HG02970 (cell line): Measurements from ENCODE around the gene ERMP1.

Experiments used
- ATAC-seq: cut with Tn5 transposase; IDR thresholded peaks from one replicate; pipeline ENCODE4 v1.9.1; 2021; ENCODE audit warnings: mild to moderate bottlenecking, moderate library complexity, moderate number of reproducible peaks; ENCODE audit not compliant: unreplicated experiment, low FRiP score

The ERMP1 gene

DNA sequence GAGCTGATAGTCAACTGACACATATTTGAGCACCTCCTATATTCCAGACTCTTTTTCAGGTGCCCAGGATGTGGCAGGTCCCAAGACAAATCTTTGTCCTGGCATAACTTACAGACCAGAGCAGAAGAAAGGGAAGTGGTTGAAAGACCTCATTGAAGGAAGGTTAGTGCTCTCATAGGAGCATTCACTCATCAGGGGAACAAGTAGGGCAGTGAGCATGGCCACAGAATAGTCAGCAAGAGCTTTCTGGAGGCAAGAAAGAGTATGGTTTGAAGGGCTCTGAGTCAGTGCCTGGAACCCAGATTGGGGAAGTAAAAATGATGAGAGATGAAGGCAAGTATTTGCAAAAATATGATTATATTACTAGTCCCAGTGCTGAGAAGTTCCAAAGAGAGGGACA lies 25.0 kb upstream of the ERMP1 start:
- no peak for ATAC-seq

DNA sequence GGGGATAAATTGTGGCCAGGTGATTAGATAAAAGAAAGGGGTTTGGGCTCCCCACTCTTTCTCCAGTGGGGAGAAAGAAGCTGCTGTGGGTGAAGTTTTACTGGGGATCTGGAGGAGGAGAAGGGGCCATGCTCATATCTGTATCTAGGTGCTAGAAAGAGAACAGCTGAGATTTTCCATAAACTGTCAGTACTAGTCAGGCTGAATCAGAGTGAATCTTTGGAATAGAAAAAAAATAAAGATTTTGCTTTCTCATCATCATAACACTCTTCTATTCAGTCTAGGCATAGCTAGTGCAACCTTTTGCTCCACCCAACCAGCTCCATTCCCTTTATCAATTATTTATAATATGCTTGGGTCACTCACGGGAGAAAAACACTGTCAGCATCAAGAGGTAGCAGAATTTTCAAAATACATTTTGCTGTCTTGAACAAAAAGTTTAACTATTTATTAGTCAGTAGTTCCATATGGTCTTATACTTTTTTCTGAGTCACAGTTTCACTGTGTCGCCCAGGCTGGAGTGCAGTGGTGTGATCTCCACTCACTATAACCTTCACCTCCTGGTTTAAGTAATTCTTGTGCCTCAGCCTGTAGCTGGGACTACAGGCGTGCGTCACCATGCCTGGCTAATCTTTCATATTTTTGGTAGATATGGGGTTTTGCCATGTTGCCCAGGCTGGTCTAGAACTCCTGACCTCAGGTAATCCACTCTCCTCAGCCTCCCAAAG lies 21.3 kb upstream of the ERMP1 start:
- ATAC-seq = no peak

DNA sequence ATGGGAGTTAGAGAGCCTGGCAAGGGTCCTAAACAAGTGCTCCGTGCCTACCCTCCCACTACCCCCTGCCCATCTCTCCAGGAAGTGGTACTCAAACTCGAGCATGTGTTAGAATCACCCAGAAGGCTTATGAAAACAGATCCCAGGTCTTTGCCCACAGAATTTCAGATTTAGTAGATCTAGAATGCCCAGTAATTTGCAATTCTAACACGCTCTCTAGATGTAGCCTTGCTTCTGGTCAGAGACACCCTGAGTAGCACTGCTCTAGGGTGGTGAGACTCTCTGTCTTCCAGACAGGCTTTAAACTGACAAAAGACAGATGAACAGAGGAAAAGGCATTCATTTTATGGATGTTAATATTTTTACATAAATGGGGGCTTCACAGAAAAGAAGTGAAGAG lies 20.7 kb upstream of the ERMP1 start:
- ATAC-seq = no peak

DNA sequence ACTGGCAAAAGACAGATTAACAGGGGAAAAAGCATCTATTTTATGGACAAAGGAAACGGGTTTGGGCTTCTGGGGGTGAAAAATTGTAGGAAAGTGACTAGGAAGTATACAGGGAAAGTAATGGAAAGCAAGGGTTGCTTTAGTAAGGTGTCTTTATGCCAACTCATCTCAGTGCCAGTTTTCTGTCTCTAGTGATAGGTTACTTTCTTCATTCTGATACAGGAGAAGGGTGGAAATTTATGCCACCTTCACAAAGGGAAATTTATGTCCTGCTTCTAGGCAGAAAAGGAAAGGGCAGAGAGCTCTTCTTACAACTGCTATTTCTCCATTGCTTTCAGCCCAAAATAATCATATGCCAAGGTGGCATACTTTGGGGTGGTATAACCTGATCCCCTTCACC lies 20.1 kb upstream of the ERMP1 start:
- ATAC-seq = no peak

DNA sequence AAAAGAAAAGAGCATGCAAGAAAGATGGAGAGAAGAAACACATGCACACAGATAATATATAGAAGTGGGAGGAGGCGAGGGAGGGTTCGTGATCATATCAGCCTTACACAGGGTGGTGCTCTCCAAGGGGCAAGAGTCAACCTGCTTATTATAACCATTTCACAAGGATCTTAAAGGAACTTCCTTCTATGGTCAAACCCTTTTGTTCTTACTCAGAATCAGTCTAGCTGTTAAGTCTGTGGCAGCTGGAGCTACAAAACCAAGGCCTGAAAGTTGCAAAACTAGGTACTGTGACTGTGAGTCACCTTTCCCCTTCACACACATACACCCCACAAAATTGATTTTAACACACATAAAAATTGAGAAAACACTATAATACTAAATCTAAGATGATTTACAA lies 18.5 kb upstream of the ERMP1 start:
- ATAC-seq = peak; percentile 70

DNA sequence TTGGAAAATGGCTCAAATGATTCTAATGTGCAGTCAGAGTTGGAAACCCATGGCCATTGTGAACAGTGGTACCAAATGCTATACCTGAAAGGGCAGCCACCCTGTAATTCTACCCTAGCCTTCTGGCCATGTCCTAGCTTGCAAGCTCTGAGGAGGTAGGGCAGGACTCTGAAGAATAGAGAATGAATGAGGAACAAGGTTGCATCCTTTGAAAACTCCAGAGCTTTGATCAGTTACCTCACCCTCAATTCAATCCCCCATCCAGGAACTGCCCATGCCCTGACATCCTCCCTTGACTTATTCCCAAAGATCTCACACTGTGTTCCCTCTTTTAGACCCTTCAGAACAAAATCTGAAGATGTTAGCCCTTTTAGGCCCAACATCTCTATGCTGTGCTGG lies 17.8 kb upstream of the ERMP1 start:
- no peak for ATAC-seq

DNA sequence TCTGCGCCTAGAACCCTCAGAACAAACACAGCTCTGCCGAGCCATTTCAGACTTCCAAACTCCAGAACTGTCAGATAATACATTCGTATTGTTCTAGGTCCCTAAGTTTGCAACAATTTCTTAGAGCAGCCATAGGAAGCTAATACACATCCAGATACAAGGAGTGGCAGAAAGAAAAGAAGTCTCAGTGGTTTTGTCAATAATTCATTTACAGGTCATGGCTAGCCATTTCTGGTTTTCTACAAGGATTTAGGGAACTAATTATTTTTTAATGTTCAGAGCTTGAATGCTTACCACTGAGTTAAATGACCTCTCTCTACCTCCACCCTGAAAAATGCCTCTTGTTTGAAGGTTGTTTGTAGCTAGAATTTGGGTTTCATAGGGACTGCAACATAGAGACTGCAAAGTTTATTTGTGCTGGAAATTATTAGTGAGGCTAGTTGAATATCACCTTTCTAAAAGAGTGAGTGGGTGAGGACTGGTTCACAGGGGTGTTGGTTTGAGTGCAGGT lies 15.5 kb upstream of the ERMP1 start:
- no peak for ATAC-seq

DNA sequence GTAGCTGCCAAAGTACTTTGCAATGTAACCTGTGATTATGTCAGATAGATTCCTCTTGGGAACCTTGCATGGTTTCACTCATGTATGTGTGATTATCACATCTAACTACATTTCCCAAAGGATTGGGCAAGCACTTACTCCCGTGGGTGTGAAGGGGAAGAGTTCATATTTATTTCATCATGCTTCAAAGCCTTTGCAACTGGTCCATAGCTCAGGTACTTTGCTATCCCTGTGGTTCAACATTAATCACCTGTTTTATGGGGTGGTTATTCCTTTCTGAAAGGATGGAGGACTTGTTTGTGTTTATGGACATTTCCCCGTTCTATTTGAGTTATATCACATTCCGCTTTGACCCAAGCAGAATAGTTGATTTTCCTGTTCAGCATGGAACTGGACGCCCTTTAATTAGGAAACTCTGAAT lies 13.6 kb upstream of the ERMP1 start:
- no peak for ATAC-seq

DNA sequence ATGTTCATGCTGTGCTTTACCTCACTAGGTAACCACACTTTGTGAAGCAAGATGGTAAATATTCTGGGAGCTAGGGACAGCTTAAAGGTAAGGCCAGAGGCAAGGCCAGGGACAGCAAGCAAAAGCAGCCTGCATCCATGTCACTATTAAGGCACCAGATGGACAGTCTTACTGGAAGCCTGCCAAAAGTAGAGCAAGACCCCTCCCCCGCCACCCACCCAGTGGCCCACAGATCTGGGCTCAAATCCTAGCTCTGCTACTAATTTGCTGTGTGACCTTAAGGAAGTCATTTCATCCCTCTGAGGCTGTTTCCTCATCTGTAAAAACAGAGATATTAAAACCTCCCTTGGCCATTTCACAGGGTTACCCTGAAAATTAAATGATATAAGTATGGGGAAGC lies 13.2 kb upstream of the ERMP1 start:
- no peak for ATAC-seq

DNA sequence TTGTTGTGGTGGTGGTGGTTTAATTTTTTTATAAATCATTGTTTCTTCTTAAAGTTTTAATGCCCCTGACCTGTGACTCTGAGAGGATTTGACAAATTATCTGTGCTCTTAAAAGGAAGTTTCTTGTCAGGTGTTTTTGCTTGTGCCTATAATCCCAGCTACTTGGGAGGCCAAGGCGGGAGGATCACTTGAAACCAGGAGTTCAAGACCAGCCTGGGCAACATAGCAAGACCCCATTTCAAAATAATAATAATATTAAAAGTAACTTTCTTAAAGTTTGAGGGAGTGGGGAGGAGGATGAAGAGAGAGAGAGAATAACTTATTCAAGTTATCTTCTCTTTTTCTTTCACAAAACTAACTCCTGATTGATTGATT lies 12.2 kb upstream of the ERMP1 start:
- ATAC-seq = no peak

DNA sequence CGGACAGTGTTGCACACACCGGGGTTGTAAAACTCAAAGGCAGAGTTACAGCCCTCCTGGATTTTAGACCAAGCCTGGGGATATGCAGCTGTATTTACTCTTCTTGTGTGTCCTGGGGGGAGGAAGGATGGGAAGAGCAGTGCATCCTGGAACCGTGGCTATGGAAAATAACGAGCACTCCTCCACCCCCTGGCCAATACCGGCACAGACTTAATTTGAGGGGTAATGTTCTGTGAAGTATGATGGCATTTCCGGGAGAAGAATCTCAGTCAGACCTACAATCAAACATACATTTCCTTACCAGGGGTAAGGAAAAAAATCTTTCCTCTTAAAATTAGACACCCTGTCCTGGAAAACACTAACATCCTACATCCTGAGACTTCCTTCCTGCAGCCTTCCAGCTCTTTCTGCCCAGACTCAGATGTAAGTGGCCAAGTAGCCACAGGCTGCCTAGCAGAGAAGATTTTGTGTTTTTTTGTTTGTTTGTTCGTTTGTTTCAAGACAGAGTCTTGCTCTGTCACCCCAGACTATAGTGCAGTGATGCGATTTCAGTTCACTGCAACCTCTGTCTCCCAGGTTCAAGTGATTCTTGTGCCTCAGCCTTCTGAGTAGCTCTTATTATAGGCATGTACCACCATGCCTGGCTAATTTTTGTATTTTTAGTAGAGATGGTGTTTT lies 11.0 kb upstream of the ERMP1 start:
- ATAC-seq = no peak

DNA sequence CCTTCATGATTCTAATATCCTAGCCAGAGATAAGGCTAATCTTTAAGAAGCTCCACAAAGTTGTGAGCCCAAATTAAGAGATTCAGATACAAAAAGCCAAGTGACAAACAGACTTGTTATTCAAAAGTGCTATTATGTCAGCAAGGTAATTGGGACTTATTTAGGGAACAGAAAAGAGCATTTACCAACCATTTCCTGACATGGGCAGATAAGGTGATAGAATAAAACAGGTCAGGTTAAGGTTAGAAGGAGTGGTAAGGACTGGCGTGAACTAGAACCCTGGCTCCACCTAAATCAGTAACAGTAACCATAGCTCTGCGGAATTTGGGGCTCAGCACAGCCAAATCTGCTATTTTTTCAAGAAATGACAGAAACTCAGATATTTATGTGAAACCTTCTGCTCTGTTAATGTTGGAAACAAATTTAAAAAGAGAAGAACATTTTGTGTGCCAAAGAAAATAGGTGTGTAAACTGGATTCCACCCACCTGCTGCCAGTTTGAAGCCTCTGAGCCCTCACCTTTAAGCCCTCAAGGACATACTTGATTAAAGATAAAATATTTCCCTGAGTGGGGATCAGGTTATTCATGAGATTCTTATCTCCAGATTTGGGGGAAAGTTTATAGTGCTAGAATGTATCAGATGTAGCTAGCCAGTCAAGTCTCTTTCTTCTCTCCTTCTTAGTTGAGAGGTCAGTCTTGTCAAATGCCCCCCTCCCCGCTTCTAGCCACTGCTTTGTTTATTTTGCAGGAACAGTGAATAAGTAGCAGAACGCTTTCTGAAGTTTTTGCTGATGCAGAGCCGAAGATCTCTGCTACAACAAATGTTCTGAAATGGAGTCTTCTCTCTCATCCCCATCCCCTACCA lies 10.2 kb upstream of the ERMP1 start:
- no peak for ATAC-seq

DNA sequence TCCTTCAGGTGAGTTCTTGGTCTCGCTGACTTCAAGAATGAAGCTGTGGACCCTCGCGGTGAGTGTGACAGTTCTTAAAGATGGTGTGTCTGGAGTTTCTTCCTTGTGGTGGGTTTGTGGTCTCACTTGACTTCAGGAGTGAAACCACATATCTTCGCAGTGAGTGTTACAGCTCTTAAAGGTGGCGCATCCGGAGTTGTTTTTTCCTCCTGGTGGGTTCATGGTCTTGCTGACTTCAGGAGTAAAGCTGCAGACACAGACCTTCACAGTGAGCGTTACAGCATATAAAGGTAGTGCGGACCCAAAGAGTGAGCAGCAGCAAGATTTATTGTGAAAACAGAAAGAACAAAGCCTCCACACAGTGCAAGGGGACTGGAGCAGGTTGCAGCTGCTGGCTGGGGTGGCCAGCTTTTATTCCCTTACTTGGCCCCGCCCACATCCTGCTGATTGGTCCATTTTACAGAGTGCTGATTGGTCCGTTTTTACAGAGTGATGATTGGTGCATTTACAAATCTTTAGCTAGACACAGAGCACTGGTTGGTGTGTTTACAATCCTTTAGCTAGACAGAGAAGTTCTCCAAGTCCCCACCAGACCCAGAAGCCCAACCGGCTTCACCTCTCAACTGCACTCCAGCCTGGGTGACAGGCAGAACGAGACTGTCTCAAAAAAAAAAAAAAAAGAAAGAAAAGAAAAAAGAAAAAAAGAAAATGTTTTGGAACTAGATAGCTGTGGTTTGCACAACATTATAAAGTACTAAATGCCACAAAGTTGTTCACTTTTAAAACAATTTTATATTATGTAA lies 9.1 kb upstream of the ERMP1 start:
- ATAC-seq = no peak

DNA sequence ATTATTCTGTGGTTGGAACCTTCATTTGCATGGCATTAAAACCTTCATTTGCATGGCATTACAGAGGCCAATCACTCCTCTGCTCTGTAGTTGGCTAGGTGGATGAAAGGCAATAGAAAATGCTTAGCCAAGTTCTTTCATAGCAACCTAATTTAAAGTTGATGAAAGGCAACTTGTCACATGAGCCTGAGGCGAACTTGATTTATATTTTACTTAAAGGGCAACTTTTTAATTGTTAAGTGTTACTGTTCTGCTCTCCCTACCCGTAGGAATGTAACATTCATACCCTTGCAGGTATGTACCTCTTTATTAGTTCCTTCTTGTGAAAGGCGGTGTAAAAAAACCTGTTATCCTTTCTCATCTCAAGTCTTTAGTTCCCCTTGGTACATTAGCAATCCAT lies 7.9 kb upstream of the ERMP1 start:
- no peak for ATAC-seq

DNA sequence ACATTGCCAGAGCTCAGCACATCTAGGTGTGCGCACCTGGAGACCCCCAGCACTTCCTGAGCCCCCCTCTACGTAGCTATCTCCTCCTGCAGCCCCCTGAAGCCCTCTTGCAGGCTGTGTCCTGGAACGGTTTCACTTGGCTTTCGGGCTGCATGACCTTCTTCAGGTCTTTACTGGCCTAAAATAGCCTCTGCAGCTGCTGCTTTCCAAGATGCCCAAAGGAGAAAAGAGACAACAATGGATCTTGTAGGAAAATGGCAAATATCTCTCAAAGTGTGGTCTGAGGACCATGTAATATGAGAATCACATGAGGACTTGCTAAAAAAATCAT lies 6.6 kb upstream of the ERMP1 start:
- no peak for ATAC-seq

DNA sequence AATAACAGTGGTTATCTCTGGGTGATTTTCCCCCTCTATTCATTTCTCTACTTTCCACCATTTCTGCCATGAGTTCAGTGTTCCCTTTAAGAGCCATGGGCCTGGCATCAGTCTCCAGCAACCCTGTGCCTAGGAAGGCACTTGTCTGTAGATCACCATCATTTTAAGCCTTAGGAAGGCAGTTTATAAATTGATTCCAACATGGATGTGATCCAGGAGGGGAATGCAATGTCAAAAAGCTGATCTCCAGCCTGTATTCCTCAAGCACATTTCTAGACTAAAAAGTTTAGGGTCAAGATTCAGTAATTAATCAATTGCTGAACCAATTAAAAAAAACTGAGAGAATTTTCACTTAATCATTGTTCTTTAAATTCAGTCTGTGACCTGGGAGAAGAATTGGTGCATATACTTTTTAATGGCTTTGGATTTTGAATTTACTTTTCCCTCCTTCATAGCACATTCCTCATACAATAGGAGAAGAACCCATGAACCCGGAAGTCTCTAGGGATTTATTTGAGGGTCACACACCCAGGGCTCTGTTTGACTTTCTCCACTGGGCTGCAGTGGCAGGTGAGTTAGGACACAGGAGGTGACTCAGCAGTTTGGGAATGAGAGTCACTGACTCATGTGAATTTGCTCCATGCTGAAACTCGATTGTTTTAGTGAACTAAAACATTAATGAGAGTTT lies 6.1 kb upstream of the ERMP1 start:
- no peak for ATAC-seq

DNA sequence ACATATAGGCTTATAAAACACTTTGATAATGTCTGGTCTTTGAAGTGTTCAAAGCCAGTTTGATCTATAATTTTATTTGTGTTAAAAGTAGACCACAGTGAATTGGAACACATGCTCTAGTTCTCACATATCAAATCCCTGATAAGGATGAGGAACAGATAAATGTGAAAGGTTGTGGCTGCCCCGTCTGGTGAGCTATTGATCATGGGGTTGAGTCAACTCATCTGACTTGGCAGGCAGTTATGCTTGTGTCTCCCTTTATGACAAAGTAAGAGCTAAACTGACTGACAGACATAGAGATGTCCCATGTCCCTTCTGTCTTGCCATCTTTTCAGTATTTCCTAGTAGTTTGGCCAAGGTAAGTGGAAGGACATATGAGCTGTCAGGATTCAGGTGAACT lies 2.9 kb upstream of the ERMP1 start:
- ATAC-seq = no peak

DNA sequence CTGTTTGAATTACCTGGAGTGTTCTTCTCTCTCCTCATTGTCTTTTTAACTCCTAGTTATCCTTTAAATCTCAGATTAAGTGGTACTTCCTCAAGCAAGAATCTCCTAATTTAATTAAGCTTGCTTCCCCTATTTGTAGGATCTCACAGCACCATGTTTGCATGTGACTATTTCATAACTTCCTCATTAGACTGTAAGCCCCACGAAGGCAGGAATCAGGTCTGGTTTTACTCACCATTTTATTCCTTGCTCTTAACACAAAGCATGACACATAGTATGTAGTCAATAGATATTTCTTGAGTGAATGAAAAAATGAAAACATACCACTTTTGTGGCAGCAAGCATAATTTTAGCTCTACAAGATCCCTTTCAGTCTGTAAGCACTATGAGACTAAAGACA lies 1.3 kb upstream of the ERMP1 start:
- no peak for ATAC-seq

DNA sequence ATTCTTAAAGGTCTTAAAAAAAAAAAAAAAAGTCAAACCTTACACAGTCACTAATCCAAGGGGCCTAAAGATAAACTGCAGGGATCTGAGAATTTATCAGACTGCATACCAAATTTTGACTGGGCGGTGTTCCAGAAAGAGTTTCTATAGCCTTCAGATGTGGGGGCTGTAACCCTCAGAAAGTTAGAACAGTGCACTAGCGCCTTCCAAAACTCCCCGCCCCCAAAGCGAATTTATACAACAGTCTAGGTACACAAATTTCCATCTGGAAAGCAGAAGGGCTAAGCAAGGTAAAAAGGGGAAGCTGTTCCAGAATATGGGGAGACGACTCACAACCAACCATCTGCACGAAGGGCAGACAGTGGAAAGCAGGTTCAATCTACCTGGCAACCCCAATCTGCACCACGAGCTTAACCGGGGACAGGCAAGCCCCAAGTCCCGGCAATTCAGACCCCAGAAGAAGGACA lies 813 bp downstream of the ERMP1 start:
- ATAC-seq = peak; percentile 7
